HG03565 (cell line): ENCODE measurements around the gene CD200R1L.
"Not testable (repeated sequence)": the region's sequence is repeated elsewhere in the genome, so short reads cannot be mapped to it uniquely, and the experiment has no call there.

Source experiments
- ATAC-seq: cut with Tn5 transposase; IDR thresholded peaks from one replicate; pipeline ENCODE4 v1.9.1; 2021; ENCODE audit warnings: mild to moderate bottlenecking, moderate library complexity; ENCODE audit not compliant: unreplicated experiment

Gene CD200R1L

GRCh38 chr3:112846764-112847163 lies at the start of gene CD200R1L:
CD200R1L (minus strand) TSS chr3:112846864; CDS start chr3:112829367, 17,497 bp downstream.
- ATAC-seq: no peak

GRCh38 chr3:112894258-112894657 lies 47.6 kb upstream of the CD200R1L start:
- no peak for ATAC-seq

- no peak for ATAC-seq
Observed at GRCh38 chr3:112889357-112889756, 42.7 kb upstream of the CD200R1L start.

- ATAC-seq: no peak
Observed at GRCh38 chr3:112888381-112889085, 41.9 kb upstream of the CD200R1L start.

- ATAC-seq: no peak
Observed at GRCh38 chr3:112884678-112885290, 38.1 kb upstream of the CD200R1L start.

GRCh38 chr3:112881891-112882290 lies 35.2 kb upstream of the CD200R1L start:
- no peak for ATAC-seq

GRCh38 chr3:112875561-112875960 lies 28.9 kb upstream of the CD200R1L start:
- no peak for ATAC-seq

GRCh38 chr3:112874725-112875124 lies 28.1 kb upstream of the CD200R1L start:
- ATAC-seq: peak; percentile 54

GRCh38 chr3:112873632-112874031 lies 27.0 kb upstream of the CD200R1L start:
- peak; percentile 67 for ATAC-seq

- no peak for ATAC-seq
Observed at GRCh38 chr3:112871735-112872134, 25.1 kb upstream of the CD200R1L start.

GRCh38 chr3:112865757-112866156 lies 19.1 kb upstream of the CD200R1L start:
- no peak for ATAC-seq

GRCh38 chr3:112860898-112861297 lies 14.2 kb upstream of the CD200R1L start:
- no peak for ATAC-seq

GRCh38 chr3:112858410-112859069 lies 11.9 kb upstream of the CD200R1L start:
- peak; percentile 44 for ATAC-seq

GRCh38 chr3:112857526-112857925 lies 10.9 kb upstream of the CD200R1L start:
- no peak for ATAC-seq

GRCh38 chr3:112856537-112856936 lies 9.9 kb upstream of the CD200R1L start:
- no peak for ATAC-seq

- no peak for ATAC-seq
Observed at GRCh38 chr3:112855883-112856282, 9.2 kb upstream of the CD200R1L start.

- not testable (repeated sequence) for ATAC-seq
Observed at GRCh38 chr3:112855074-112855473, 8.4 kb upstream of the CD200R1L start.

GRCh38 chr3:112848196-112848595 lies 1.5 kb upstream of the CD200R1L start:
- no peak for ATAC-seq

- no peak for ATAC-seq
Observed at GRCh38 chr3:112847692-112848091, 1.0 kb upstream of the CD200R1L start.

- no peak for ATAC-seq
Observed at GRCh38 chr3:112845772-112846171, 892 bp downstream of the CD200R1L start.

- ATAC-seq: no peak
Observed at GRCh38 chr3:112829046-112829445, 17.6 kb downstream of the CD200R1L start.
